Neuronal stem cell (in vitro differentiated cells): ENCODE data around the gene CTNND2.

Experiments used
- DNase-seq: peaks from one replicate; pipeline ENCODE4 v3.0.0-alpha.2; 2013; ENCODE audit warnings: low spot score
- H2AFZ ChIP-seq: one replicate; pipeline ENCODE4 v1.6.1; 2013; ENCODE audit warnings: mild to moderate bottlenecking, low read length, inconsistent platforms
- H2AK5ac ChIP-seq: 2 replicates; pipeline ENCODE4 v1.6.1; 2013; ENCODE audit warnings: low read depth, mild to moderate bottlenecking, inconsistent platforms, low read length, moderate library complexity, mixed read lengths
- H2BK120ac ChIP-seq: 2 replicates; pipeline ENCODE4 v1.6.1; 2013; ENCODE audit warnings: low read depth, mild to moderate bottlenecking, inconsistent platforms, low read length, moderate library complexity, mixed read lengths
- H2BK12ac ChIP-seq: one replicate; pipeline ENCODE4 v1.6.1; 2013; ENCODE audit warnings: low read length, inconsistent platforms
- H2BK15ac ChIP-seq: 2 replicates; pipeline ENCODE4 v1.6.1; 2013; ENCODE audit warnings: mild to moderate bottlenecking, low read length, inconsistent platforms, mixed read lengths
- H2BK5ac ChIP-seq: one replicate; pipeline ENCODE4 v1.6.1; 2013; ENCODE audit warnings: inconsistent platforms, mild to moderate bottlenecking, low read length, moderate library complexity
- H3K14ac ChIP-seq: one replicate; pipeline ENCODE4 v1.6.1; 2013; ENCODE audit warnings: low read length, inconsistent platforms
- H3K18ac ChIP-seq: 2 replicates; pipeline ENCODE4 v1.6.1; 2013; ENCODE audit warnings: low read length, inconsistent platforms
- H3K23ac ChIP-seq: 2 replicates; pipeline ENCODE4 v1.6.1; 2013; ENCODE audit warnings: low read depth, mild to moderate bottlenecking, mixed read lengths, low read length, inconsistent platforms; ENCODE audit not compliant: poor library complexity
- H3K27ac ChIP-seq: replicated peaks from 3 replicates; pipeline ENCODE4 v1.5.1; 2013; ENCODE audit warnings: low read length, inconsistent platforms
- H3K27me3 ChIP-seq, 3 experiments: 2 replicates each; pipeline ENCODE4 v1.6.1; 2013; ENCODE audit warnings: low read length in 3 of 3, mild to moderate bottlenecking in 2 of 3, inconsistent platforms in 1 of 3, low read depth in 1 of 3, mixed read lengths in 1 of 3, moderate library complexity in 1 of 3; ENCODE audit not compliant: control insufficient read depth in 3 of 3, insufficient read depth in 3 of 3
- H3K36me3 ChIP-seq, 2 donors: replicated peaks in 1 of 2; 2 replicates each; pipeline ENCODE4 v1.6.1; 2013; ENCODE audit warnings: low read length in 2 of 2; ENCODE audit not compliant: control insufficient read depth in 2 of 2, insufficient read depth in 2 of 2
- H3K4ac ChIP-seq: 2 replicates; pipeline ENCODE4 v1.6.1; 2013; ENCODE audit warnings: inconsistent platforms, mild to moderate bottlenecking, low read length, moderate library complexity
- H3K4me1 ChIP-seq, 2 donors: 1 replicate in 1 of 2; 2 replicates in 1 of 2; pipeline ENCODE4 v1.6.1; 2013; ENCODE audit warnings: low read length in 2 of 2, low read depth in 1 of 2; ENCODE audit not compliant: control insufficient read depth in 2 of 2, insufficient read depth in 1 of 2
- H3K4me2 ChIP-seq: one replicate; pipeline ENCODE4 v1.6.1; 2013; ENCODE audit warnings: mild to moderate bottlenecking, low read length, inconsistent platforms; ENCODE audit not compliant: insufficient read depth, poor library complexity, severe bottlenecking
- H3K4me3 ChIP-seq, 2 donors: 2 replicates each; pipeline ENCODE4 v1.5.1; 2013; ENCODE audit warnings: low read length in 2 of 2, mild to moderate bottlenecking in 2 of 2, inconsistent platforms in 1 of 2, moderate library complexity in 1 of 2
- H3K79me1 ChIP-seq: one replicate; pipeline ENCODE4 v1.6.1; 2013; ENCODE audit warnings: low read depth, mild to moderate bottlenecking, inconsistent platforms, low read length, moderate library complexity
- H3K9ac ChIP-seq: one replicate; pipeline ENCODE4 v1.6.1; 2013; ENCODE audit warnings: mild to moderate bottlenecking, low read depth, low read length, inconsistent platforms; ENCODE audit not compliant: poor library complexity
- H3K9me3 ChIP-seq, 2 donors: replicated peaks in 1 of 2; 2 replicates each; pipeline versions ENCODE3 to v1.6.1; 2013; ENCODE audit warnings: low read length in 2 of 2, mild to moderate bottlenecking in 2 of 2, inconsistent platforms in 1 of 2, low read depth in 1 of 2, mixed read lengths in 1 of 2, moderate library complexity in 1 of 2; ENCODE audit not compliant: control insufficient read depth in 2 of 2, insufficient read depth in 1 of 2
- H4K8ac ChIP-seq: one replicate; pipeline ENCODE4 v1.6.1; 2013; ENCODE audit warnings: low read depth, mild to moderate bottlenecking, inconsistent platforms, low read length, moderate library complexity
- H4K91ac ChIP-seq: one replicate; pipeline ENCODE4 v1.6.1; 2013; ENCODE audit warnings: low read length, low read depth, mild to moderate bottlenecking, inconsistent platforms; ENCODE audit not compliant: poor library complexity
- WGBS, 2 donors: extraction: QIAGEN DNeasy Blood & Tissue Kit; methylation state at CpG; one replicate each; pipeline ENCODE4 v1.1.7; 2013; ENCODE audit warnings: missing lambda C conversion rate in 2 of 2, mixed read lengths in 1 of 2; ENCODE audit not compliant: insufficient read length in 2 of 2, insufficient replicate concordance in 1 of 2; ENCODE audit errors: extremely low coverage in 2 of 2; 5-methylcytosine and 5-hydroxymethylcytosine counted together

CTNND2 gene

GRCh38 chr5:11048760-11049159 lies 855.5 kb downstream of the CTNND2 start:
- H3K79me1 ChIP-seq, result no peaks in the 10 kb centered on the region
- H3K27me3 ChIP-seq, result no peaks in the 10 kb centered on the region
- WGBS, 2 donors, result no CpG with 5 or more reads among the region's 4 CpGs
- no peak overlapping the region for H2BK120ac ChIP-seq
- H3K9ac ChIP-seq, result no peak overlapping the region
- H2AK5ac ChIP-seq, result no peak overlapping the region
- H2AFZ ChIP-seq, result no peak overlapping the region
- H2BK12ac ChIP-seq, result no peak overlapping the region
- no peak overlapping the region for H3K4me3 ChIP-seq
- H3K9me3 ChIP-seq, result no peaks in the 10 kb centered on the region
- no peak overlapping the region for H3K18ac ChIP-seq
- no peak overlapping the region for H3K23ac ChIP-seq
- no peak overlapping the region for H3K27ac ChIP-seq
- no peak overlapping the region for H3K14ac ChIP-seq
- no peak for DNase-seq
- no peak overlapping the region for H2BK15ac ChIP-seq
- no peak overlapping the region for H4K8ac ChIP-seq
- H2BK5ac ChIP-seq, result no peak overlapping the region
- H4K91ac ChIP-seq, result no peak overlapping the region
- H3K4me1 ChIP-seq, result peaks cover 0 to 10% of the 10 kb centered on the region in 2 donors
- H3K36me3 ChIP-seq, result no peaks in the 10 kb centered on the region
- H3K4ac ChIP-seq, result no peak overlapping the region
- no peak overlapping the region for H3K4me2 ChIP-seq

- no peak for DNase-seq
- no peak overlapping the region for H3K4me3 ChIP-seq
- WGBS, 2 donors, result no CpG with 5 or more reads among the region's 5 CpGs
- no peaks in the 10 kb centered on the region for H3K79me1 ChIP-seq
- no peak overlapping the region for H2BK12ac ChIP-seq
- H4K91ac ChIP-seq, result no peak overlapping the region
- H3K4ac ChIP-seq, result no peak overlapping the region
- H2BK120ac ChIP-seq, result no peak overlapping the region
- H3K27ac ChIP-seq, result no peak overlapping the region
- H3K9me3 ChIP-seq, result no peaks in the 10 kb centered on the region
- H3K36me3 ChIP-seq, result no peaks in the 10 kb centered on the region
- peaks cover 0 to 10% of the 10 kb centered on the region in 2 donors for H3K4me1 ChIP-seq
- no peak overlapping the region for H2BK5ac ChIP-seq
- no peak overlapping the region for H3K9ac ChIP-seq
- H3K14ac ChIP-seq, result no peak overlapping the region
- no peak overlapping the region for H2AK5ac ChIP-seq
- no peak overlapping the region for H4K8ac ChIP-seq
- H2AFZ ChIP-seq, result no peak overlapping the region
- no peak overlapping the region for H3K18ac ChIP-seq
- H3K23ac ChIP-seq, result no peak overlapping the region
- no peaks in the 10 kb centered on the region for H3K27me3 ChIP-seq
- no peak overlapping the region for H3K4me2 ChIP-seq
- no peak overlapping the region for H2BK15ac ChIP-seq
Observed at GRCh38 chr5:11047625-11048024, 856.6 kb downstream of the CTNND2 start.

- Histone ChIP-seq H4K91ac (no peak overlapping the region), H3K27ac (no peak overlapping the region), H3K4ac (no peak overlapping the region)
Observed at GRCh38 chr5:11047030-11047429, 857.2 kb downstream of the CTNND2 start.

GRCh38 chr5:11046160-11046559 lies 858.1 kb downstream of the CTNND2 start:
- Histone ChIP-seq H3K4me2 (no peak overlapping the region), H3K4me1 (peaks cover 0 to 10% of the 10 kb centered on the region in 2 donors), H2BK120ac (no peak overlapping the region), H3K18ac (no peak overlapping the region), H3K27me3 (no peaks in the 10 kb centered on the region), H4K91ac (no peak overlapping the region), H2BK5ac (no peak overlapping the region), H3K14ac (no peak overlapping the region), H3K9ac (no peak overlapping the region), H4K8ac (no peak overlapping the region), H3K9me3 (no peaks in the 10 kb centered on the region), H3K27ac (no peak overlapping the region), H2BK15ac (no peak overlapping the region), H2BK12ac (no peak overlapping the region), H3K4me3 (no peak overlapping the region), H3K4ac (no peak overlapping the region), H3K36me3 (no peaks in the 10 kb centered on the region), H3K79me1 (no peaks in the 10 kb centered on the region), H2AK5ac (no peak overlapping the region), H3K23ac (no peak overlapping the region), H2AFZ (no peak overlapping the region)
- no CpG with 5 or more reads among the region's 7 CpGs for WGBS, 2 donors
- no peak for DNase-seq

More at GRCh38 chr5:11047030-11047429, 857.2 kb downstream of the CTNND2 start:
- Histone ChIP-seq H2AK5ac (no peak overlapping the region), H3K9ac (no peak overlapping the region), H3K79me1 (no peaks in the 10 kb centered on the region), H3K4me1 (peaks cover 0 to 10% of the 10 kb centered on the region in 2 donors), H2AFZ (no peak overlapping the region), H3K36me3 (no peaks in the 10 kb centered on the region), H3K9me3 (no peaks in the 10 kb centered on the region), H3K23ac (no peak overlapping the region), H2BK15ac (no peak overlapping the region), H2BK5ac (no peak overlapping the region), H3K18ac (no peak overlapping the region), H3K4me2 (no peak overlapping the region), H3K27me3 (no peaks in the 10 kb centered on the region), H2BK120ac (no peak overlapping the region), H4K8ac (no peak overlapping the region), H3K14ac (no peak overlapping the region), H2BK12ac (no peak overlapping the region), H3K4me3 (no peak overlapping the region)
- no CpG with 5 or more reads among the region's 7 CpGs for WGBS, 2 donors
- DNase-seq, result no peak
